ENCODE measurements around the gene BAX. TPM values are rescaled to one million over a fixed set of nuclear protein-coding genes. Genes with fewer than 3 reads are reported as not detected.

The BAX gene
- total RNA-seq, 1 donor from 2014 or later: 111 TPM

- no peak for DNase-seq
- intact Hi-C loops (cut with micrococcal nuclease): no loop called here
- CTCF ChIA-PET: no interaction called here
- Mint-ChIP-seq H3K4me1 (peaks cover 10% of the 10 kb centered on the region), H3K36me3 (ENCODE audit: low read depth) (peaks cover 69% of the 10 kb centered on the region), H3K27me3 (no peaks in the 10 kb centered on the region), H3K4me3 (no peak overlapping the region), H3K27ac (no peak overlapping the region), H3K9me3 (no peaks in the 10 kb centered on the region)
- ATAC-seq (ENCODE audit: low read depth): no peak
- POLR2A ChIA-PET: interaction anchor here (0.6 kb wide), 1 partner anchor 8 kb away, joined by 3 read pairs; no protein-coding TSS in a partner anchor
- no peak for TF ChIP-seq CTCF (IDR thresholded peaks at IDR 0.05)
Observed at GRCh38 chr19:48910803-48911202, 43.9 kb upstream of the BAX start.

- intact Hi-C loops (cut with micrococcal nuclease): no loop called here
Observed at GRCh38 chr19:48913114-48913889, 41.4 kb upstream of the BAX start.

GRCh38 chr19:48914181-48914580, 40.5 kb upstream of the BAX start:
- DNase-seq (no peak), ATAC-seq (ENCODE audit: low read depth) (no peak)
- intact Hi-C loops (cut with micrococcal nuclease): no loop called here
- H3K4me3 Mint-ChIP-seq: no peak overlapping the region
- H3K27ac Mint-ChIP-seq: no peak overlapping the region
- H3K27me3 Mint-ChIP-seq: no peaks in the 10 kb centered on the region
- TF ChIP-seq CTCF (IDR thresholded peaks at IDR 0.05): no peak
- H3K9me3 Mint-ChIP-seq: no peaks in the 10 kb centered on the region
- H3K36me3 Mint-ChIP-seq (ENCODE audit: low read depth): peaks cover 61% of the 10 kb centered on the region
- ChIA-PET CTCF (no interaction called here), POLR2A (interaction anchor here (0.7 kb wide), 1 partner anchor 68 kb away, joined by 5 read pairs; no protein-coding TSS in a partner anchor)
- peaks cover 16% of the 10 kb centered on the region for H3K4me1 Mint-ChIP-seq

More at GRCh38 chr19:48913114-48913889, 41.4 kb upstream of the BAX start:
- no peak overlapping the region for H3K4me3 Mint-ChIP-seq
- H3K36me3 Mint-ChIP-seq (ENCODE audit: low read depth): peaks cover 58% of the 10 kb centered on the region
- DNase-seq (no peak), ATAC-seq (ENCODE audit: low read depth) (peak; percentile 60)
- peaks cover 17% of the 10 kb centered on the region for H3K4me1 Mint-ChIP-seq
- CTCF ChIA-PET: no interaction called here
- H3K27ac Mint-ChIP-seq: no peak overlapping the region
- no peaks in the 10 kb centered on the region for H3K9me3 Mint-ChIP-seq
- POLR2A ChIA-PET: no interaction called here
- H3K27me3 Mint-ChIP-seq: no peaks in the 10 kb centered on the region
- TF ChIP-seq CTCF (IDR thresholded peaks at IDR 0.05): no peak

GRCh38 chr19:48915757-48916156, 38.9 kb upstream of the BAX start:
- CTCF ChIA-PET: no interaction called here

More at GRCh38 chr19:48915757-48916156, 38.9 kb upstream of the BAX start:
- no peak for TF ChIP-seq CTCF (IDR thresholded peaks at IDR 0.05)
- no peak for DNase-seq
- POLR2A ChIA-PET: interaction anchor here (0.5 kb wide), 2 partner anchors 16 to 100 kb away, joined by 5 read pairs; no protein-coding TSS in a partner anchor
- H3K27me3 Mint-ChIP-seq: no peaks in the 10 kb centered on the region
- no peak overlapping the region for H3K4me3 Mint-ChIP-seq
- intact Hi-C loops (cut with micrococcal nuclease): no loop called here
- H3K36me3 Mint-ChIP-seq (ENCODE audit: low read depth): peaks cover 55% of the 10 kb centered on the region
- H3K9me3 Mint-ChIP-seq: no peaks in the 10 kb centered on the region
- ATAC-seq (ENCODE audit: low read depth): no peak
- H3K27ac Mint-ChIP-seq: no peak overlapping the region
- peaks cover 11% of the 10 kb centered on the region for H3K4me1 Mint-ChIP-seq

Measured in activated B cell treated with CpG ODN at 0.5 μM for 24 hours (primary cell).